Colon (tissue), 2 donors: ENCODE measurements around the gene S100A8.
"Not testable (repeated sequence)": the region's sequence is repeated elsewhere in the genome, so short reads cannot be mapped to it uniquely, and the experiment has no call there.

ENCODE experiments used
- FAIRE-seq: peaks from 2 replicates; lab custom pipeline; 2012; peaks lifted over from hg19 to GRCh38; lab: Jason Lieb, UNC
- donor health status: control.
- donor health status: control.

The S100A8 gene

DNA sequence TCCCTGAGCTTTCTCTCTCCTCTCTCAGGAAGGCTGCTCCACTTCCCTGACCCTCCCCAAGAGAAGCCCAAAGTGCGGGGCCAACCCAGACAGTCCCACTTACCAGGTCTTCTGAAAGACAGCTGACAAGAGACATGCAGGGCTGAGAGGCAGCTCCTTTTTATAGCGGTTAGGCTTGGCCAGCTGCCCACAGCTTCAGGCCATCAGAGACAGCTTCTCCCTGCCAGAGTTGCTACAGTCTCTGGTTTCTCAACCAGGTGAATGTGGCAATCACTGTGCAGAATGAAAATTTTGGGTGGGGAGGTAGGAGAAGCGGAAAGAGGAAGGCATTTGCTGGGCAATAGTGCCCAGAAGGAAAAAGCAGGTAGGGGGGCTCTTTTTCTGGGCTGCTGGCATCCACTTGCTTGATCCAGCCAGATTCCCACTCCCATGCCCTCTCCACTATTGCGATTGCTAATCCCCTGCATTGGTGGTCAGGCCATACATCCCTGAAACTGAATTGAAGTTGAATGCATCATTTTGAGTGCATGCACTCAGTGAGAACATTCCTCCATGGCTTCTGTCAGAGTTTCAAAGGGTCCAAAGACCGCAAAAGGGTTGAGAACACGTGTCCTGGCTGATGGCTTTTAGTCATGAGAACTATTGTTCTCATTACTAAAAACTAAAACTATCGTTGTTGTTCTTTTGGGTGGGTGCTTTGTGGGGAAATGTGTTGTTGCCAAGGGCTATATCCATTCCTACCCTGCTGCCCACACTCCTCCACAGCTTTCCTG is at the start of gene S100A8:
S100A8 (minus strand) TSS at position 136 of the 773 bp plus-strand sequence. CDS start 538 bp downstream, outside the sequence.
- FAIRE-seq: no peak

DNA sequence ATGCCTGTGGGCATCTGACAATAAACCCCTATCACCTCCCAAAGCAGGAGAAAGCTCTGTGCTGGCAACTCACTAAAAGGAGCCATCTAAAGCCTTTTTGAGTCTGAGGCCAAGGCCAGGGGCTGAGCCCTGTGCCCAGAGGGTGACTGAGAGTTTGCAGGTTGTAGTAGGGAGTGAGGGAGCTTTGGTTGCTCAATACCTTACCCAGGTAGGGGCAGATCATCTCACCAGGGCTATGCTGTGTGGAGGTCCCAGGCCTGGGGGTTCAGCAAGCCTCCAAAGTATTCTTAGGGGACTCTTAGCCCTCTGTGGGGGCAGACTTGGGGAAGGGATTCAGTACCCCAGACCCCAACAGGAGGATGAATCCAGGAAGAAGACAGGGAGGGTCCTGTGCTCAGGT is 48.4 kb upstream of the S100A8 start:
- no peak for FAIRE-seq

GRCh38 chr1:153438599-153438998 is 47.7 kb upstream of the S100A8 start:
- no peak for FAIRE-seq

DNA sequence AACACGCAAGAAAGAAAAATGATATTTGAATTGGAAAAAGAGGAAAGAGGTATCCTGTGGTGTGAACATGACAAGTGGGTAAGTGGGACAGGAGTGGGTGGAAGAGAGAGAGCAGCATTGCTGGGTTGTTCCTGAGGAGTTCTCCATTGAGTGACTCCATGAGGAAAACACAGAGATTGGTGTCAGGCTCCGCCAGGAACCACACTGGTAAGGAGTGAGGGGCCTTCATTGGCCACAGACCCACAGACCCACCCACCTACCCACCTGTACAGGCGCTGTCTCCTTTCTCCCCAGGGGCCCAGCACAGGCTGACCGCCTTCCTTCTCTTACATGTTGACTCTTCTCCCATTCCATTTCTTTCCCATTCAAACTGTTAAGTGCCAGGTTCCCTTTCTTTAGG is 46.4 kb upstream of the S100A8 start:
- FAIRE-seq: no peak

GRCh38 chr1:153434746-153435455 is 44.0 kb upstream of the S100A8 start:
- no peak for FAIRE-seq

DNA sequence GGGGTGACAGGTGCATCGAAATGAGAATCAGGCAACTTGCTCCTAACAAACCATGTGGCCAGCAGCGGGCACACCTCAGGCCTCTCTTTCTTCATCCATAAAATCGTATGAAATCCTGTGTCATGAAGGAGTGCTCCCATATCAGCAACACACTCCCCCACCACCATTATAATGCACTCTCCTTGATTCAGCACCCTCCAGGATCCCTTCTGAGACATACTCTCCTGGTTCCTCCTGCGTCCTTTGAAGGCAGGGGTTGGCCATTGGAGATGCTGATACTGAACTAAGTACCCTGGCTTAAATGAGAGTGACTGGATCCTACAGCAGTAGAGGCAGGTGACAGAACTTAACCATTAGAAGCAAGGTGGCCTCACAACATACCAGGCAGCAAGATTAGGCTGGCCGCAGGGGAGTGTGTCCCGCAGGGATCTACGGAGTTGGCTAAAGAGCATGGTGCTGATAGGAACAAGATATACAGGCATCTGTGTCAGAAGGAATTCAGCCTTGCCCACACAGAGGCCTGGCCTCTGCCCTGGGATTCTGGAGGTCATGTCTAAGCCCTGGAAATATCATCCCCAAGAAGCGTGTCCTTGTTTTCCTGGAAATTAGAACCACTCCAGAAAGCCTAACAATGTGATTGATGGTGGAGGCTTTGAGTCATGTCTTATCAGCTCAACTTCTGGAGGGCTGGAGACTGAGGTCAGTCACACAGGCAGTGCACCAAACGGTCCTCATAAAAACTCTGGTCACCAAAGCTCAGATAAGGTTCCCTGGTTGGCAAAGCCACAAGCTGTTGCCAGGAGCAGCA is 42.2 kb upstream of the S100A8 start:
- no peak for FAIRE-seq

DNA sequence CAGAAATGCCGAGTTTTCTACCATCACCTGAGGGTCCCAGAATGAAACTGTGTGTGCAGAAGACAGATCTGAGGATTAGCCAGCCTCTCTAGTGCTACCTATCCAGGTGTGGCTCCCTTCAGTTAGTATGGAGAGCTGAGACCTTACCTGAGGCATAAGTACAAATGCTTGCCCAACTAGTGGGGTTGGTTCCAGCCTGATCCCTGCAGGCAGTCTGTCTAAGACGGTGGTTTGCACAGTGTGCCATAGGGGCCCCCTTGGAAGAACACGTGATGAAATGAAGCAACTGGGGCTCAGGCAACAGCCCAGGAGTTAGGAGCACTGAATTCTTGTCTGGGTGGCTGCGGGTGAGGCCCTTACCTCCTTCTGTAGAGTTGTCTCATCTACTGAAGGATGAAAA is 41.1 kb upstream of the S100A8 start:
- FAIRE-seq: no peak

DNA sequence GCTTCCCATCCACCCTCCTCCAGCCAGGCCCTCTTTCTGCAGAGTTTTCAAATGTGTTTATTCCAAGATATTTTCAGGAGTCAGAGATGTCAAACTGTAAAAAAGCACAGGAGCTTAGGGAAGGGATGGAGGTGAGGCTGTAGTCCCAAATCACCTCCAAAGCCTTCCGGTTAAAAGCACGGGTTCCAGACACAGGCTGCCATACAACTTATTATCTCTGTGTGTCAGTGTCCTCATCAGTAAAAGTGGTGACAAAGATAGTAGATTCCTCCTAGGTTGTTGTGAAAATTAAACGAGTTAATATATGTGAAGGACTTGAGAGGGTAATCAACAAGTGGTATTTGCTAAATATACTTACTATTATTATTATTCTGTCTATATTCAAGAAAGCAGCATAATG is 40.6 kb upstream of the S100A8 start:
- FAIRE-seq: no peak

DNA sequence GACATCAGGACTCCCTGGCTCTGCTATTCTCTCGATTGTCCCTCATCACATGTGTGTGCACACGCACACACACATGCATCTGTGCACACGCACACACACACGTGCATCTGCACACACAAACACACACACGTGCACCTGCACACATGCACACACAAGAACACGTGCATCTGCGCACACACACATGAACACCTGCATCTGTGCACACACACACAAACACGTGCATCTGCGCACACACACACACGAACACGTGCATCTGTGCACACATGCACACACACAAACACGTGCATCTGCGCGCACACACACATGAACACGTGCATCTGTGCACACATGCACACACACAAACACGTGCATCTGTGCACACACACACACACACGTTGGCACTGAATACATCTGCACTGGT is 40.1 kb upstream of the S100A8 start:
- FAIRE-seq: no peak

DNA sequence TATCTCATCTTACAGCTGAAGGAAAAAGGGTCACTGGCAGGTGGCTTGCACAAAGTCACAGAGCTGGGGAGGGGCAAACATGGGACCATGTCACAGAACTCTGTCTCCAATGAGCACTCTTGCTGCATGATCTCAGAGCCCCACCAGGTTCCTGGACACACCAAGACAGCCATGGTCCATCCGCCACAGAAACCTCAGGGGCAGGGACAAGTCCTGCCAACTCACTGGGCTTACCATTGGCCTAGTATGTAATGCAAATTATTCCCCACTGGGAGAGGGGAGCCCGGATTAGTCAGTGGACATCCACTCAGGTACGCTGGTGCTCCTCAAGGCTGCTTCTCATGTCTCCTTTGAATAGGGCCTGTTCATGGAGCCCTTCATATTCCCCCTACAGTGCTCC is 39.7 kb upstream of the S100A8 start:
- no peak for FAIRE-seq

DNA sequence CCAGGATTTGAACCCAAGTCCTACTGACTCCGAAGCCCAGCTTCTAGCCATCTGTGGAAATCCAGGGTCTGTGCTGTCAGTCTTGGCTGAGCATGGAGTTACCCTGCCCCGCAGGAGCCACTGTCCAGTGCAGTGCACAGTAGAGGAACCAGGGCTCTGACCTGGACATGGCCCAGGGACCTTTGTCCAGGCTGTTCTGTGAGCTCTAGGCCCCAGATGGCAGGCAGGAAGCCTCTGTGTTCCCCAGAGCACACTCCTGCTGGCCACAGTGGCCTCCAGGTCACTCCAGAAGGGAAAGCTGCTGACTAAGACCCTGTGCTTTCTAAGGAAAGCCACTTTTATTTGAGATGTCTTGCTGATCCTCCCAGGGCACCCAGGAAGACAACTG is 39.3 kb upstream of the S100A8 start:
- FAIRE-seq: no peak

DNA sequence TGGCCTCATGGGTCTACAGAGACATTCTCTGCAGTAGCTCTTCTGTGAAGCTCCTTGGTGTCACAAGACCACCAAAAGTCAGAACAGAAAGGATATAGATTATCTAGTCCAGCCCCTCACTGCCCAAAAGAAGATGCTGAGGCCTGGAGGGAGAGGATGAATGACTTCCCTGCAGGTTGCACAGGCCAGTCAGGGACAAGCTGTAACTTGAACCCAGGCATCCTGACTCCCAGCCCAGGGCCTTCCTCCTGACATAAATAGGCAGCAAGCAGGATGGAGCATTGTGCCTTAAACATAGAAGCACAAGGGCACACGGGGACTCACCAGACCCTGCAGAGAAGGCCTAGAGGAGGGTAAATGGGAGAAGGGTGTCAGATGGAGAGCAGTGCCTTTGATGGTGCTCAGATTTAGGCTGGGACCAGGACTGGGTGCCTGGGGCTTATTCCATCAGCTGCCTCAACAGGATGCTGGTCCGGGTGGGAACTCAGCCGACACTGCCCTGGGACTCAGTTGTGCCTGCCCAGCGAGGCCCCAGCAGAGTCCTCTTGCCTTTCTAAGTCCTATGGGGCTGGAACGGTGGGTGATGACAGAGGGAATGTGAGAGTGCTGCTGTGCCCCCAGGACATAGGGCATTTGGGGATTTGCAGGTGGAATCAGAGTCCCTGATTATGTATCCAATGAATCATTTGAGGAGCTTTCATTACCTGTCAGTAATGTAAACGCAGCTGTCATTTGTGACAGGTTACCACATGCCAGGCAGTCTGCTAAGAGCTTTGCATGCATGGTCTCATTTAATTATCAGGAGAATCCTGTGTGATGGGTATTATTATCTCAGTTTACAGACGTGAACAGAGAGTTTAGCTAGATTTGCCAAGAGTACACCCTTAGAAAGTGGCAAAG is 38.6 kb upstream of the S100A8 start:
- FAIRE-seq: no peak

DNA sequence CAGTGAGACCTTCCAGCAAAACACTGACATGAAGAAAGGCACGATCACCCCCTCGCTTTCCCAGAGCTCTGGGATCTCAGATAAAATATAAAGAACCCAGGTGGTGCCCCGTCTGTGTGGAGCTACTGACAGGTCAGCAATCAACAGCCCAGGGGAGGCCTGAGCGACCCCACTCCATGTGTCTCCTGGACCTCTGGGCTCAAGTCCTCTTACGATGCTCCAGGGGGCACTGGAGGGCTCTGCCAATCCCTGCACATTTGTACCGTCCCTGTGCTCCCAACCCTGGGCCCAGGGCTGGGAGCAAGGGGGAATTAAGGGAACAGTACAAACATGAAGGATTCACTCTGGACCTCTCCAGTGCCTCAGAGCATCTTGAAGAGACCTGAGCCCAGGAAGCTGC is 37.9 kb upstream of the S100A8 start:
- no peak for FAIRE-seq

GRCh38 chr1:153428073-153428638 is 37.3 kb upstream of the S100A8 start:
- FAIRE-seq: no peak

DNA sequence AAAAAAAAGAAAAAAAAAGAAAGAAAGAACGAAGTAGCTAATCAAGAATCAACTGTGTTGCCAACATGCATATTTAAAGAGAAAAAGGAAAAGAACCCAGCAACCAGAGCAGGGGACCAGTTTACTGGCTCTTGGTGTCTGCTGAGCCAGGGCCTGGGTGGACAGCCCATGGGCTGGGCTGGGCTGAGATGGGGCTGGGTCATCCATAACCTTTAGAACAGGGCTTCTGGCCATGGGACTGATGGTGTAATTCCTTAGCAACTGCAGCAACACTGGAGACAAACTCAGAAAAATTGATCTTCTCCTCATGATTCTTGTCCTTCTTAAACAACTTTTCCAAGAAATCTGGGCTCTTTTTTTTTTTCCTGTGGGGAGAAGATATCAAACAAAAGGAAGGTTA is 35.9 kb upstream of the S100A8 start:
- FAIRE-seq: no peak

- FAIRE-seq: no peak
Measured at GRCh38 chr1:153422450-153423068, 31.7 kb upstream of the S100A8 start.

- FAIRE-seq: no peak
Measured at GRCh38 chr1:153420306-153420705, 29.4 kb upstream of the S100A8 start.

- not testable (repeated sequence) for FAIRE-seq
Measured at GRCh38 chr1:153419436-153419793, 28.5 kb upstream of the S100A8 start.

- not testable (repeated sequence) for FAIRE-seq
Measured at GRCh38 chr1:153418758-153419435, 28.0 kb upstream of the S100A8 start.

- FAIRE-seq: no peak
Measured at GRCh38 chr1:153417136-153417888, 26.4 kb upstream of the S100A8 start.
